Suppressor macrophage treated with lipopolysaccharide for 4 hours (primary cell): ENCODE measurements around the gene PHF2.
"Not testable (repeated sequence)": the region's sequence is repeated elsewhere in the genome, so short reads cannot be mapped to it uniquely, and the experiment has no call there.

ENCODE experiments used
- DNase-seq: peaks from one replicate; pipeline ENCODE4 v3.0.0-alpha.2; 2020

PHF2 gene

DNA sequence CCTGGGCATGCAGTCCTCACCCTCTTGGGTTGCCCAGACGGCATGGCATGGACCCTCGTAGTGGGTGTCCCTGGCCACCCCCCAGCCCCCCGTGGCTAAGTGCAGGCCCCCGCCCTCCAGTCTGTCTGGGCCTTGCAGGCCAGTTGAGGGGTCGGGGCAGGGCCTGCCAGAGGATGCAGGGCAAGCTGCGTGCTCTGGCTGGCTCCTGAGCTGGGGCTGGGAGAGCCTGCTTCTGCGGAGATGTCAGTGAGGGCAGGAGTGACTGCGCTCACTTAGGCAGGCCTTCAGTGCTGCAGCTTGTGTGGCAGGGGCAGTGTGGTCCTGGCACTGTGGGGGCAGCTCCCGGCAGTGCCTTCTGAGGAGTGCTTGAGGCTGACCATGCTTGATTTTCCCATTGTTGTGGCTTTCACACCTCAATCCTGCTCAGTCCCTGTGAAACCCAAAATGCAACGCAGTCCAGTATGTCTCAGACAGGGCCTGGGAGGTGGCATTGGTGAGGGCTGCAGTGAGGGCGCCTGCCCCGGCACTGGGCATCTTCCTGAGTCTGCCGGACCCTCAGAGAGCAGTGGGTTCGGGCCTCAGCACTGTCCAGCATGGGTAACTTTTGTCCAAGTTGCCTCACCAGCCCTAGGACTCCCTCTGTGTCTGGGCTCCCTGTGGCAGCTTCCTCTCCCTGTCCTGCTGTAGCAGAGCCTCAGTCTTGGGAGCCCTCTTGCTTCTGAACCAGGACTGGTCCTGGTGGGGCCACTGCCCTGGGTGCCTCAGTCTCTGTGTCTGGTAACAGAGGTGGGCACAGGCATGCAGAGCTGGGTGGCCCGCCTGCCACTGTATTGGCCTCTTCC lies 93.0 kb downstream of the PHF2 start:
- no peak for DNase-seq

GRCh38 chr9:93669958-93670207 lies 93.5 kb downstream of the PHF2 start:
- DNase-seq = no peak

- DNase-seq = peak; percentile 35
These were observed 94.0 kb downstream of the PHF2 start for GRCh38 chr9:93670208-93671019.

DNA sequence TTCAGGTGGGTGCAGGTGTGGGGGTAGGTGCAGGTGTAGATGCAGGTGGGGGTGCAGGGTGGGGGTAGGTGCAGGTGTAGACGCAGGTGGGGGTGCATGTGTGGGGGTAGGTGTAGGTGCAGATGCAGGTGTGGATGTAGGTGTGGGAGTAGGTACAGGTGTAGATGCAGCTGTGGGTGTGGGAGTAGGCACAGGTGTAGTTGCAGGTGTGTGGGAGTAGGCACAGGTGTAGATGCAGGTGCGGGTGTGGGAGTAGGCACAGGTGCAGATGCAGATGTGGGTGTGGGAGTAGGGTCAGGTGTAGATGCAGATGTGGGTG lies 94.6 kb downstream of the PHF2 start:
- no peak for DNase-seq

- DNase-seq = not testable (repeated sequence)
These were observed 96.1 kb downstream of the PHF2 start for GRCh38 chr9:93672330-93673020.

- DNase-seq = no peak
These were observed 96.8 kb downstream of the PHF2 start for GRCh38 chr9:93673021-93673838.

DNA sequence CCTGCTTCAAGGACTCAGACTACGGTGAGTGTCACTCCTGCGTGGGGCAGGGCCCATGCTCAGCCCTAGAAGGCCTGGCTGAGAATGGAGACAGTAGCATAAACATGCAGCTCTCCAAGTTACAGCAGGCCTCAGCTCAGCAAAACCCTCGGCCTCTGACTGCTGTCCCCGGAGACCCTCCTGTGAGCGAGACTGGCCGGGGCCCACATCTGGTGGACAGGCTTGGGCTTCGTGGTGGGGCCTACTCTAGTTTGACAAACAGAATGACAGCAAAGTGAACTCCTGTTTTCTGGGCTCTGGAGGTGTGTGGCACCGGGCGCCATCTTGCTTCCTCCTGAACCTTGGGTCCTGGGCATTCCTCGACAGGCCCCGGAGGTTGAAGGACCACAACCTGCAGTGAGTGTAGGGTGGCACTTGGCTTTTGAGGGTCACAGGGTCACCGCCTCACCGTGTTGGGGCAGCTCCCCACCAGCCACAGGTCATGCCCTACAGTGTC lies 97.5 kb downstream of the PHF2 start:
- no peak for DNase-seq

DNA sequence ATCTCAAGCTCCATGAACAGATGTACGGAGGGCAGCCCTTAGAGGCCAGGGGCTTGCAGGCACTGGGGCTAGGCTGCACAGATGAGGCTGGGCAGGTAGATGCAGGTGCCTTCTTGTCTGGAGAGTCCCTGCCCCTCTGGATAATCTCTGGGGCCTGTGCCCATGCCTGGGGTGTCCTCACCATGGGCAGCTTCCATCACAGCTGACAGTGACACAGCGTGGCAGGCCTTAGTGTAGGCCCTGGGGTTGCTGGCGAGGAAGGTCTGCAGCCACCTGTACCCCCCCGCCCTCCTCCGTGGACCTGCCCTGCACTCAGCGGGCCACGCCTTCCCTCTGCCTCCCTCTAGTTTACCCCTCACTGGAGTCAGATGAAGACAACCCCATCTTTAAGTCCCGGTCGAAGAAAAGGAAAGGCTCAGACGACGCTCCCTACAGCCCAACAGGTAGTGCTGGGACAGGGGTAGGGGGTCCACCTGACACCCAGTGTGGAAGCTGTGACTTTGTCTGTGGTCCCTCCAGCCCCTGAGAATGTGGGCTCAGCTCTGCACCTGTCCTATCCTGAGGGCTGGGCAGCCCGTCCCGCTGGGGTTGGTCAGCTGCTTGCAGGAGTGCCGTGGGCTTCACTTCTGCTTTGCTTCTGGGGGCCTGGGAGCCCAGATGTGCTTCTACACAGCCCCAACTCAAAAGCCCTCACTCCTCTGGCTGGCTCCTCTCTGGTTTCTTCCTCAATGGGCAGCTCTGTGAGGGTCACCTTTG lies 98.4 kb downstream of the PHF2 start:
- no peak for DNase-seq

DNA sequence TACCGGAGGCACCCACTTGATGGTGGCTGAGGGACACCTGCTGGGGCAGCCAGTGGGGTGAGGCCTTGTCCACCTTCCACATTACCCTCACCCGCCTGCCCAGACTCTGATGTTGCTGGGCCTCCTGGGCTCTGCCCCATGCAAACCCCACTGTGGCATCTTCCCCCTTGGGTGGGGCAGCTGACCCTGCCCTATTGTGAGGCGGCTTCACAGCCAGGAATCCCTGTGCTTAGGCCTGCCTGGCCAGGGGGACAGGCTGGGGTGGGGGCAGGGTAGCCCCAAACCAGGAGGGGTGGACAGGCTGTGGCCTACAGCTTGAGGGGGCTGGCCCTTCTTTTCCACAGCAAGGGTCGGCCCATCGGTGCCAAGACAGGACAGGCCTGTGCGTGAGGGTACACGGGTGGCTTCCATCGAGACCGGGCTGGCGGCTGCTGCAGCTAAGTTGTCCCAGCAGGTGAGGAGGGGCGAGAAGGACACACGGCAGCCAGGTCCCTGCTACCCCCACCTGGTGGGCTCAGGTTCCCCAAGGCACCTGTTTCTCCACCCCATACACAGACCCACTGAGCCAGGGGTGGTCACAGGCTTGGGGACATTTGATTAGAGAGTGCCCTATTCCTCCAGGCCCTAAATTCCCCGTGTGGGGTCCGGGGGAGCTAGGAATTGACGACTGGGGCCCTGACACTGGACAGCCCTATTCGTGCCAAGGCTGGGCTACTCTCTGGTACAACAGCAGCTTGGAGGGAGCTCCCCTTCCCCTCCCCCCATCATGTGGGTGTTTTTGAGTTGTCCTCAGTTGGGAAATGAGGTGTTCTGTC lies 99.2 kb downstream of the PHF2 start:
- DNase-seq = no peak

DNA sequence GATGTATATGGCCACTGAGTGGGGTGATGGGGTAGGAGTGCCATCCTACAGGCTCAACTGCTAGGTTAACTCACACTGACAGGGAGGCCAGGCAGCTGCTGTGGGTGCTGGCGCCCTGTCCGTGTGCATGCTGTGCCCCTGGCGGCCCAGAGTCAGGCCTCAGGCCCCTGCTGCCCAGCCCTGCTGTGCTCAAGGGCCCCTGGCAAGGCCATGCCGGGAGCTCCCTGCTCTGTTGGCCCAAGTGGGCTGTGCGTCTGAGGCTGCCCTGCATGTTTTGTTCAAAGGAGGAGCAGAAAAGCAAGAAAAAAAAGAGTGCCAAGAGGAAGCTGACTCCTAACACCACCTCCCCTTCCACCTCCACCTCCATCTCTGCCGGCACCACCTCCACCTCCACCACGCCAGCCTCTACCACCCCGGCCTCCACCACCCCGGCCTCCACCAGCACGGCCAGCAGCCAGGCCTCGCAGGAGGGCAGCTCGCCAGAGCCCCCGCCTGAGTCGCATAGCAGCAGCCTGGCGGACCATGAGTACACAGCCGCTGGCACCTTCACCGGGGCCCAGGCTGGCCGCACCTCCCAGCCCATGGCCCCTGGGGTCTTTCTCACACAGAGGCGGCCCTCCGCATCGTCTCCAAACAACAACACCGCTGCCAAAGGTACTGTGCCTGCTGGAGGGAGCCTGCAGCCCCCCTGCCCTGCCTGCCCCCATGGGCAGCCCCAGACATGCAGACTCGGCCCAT lies 100.1 kb downstream of the PHF2 start:
- no peak for DNase-seq

- no peak for DNase-seq
These were observed 100.7 kb downstream of the PHF2 start for GRCh38 chr9:93677048-93677571.

GRCh38 chr9:93677641-93678136 lies 101.3 kb downstream of the PHF2 start:
- DNase-seq = no peak

DNA sequence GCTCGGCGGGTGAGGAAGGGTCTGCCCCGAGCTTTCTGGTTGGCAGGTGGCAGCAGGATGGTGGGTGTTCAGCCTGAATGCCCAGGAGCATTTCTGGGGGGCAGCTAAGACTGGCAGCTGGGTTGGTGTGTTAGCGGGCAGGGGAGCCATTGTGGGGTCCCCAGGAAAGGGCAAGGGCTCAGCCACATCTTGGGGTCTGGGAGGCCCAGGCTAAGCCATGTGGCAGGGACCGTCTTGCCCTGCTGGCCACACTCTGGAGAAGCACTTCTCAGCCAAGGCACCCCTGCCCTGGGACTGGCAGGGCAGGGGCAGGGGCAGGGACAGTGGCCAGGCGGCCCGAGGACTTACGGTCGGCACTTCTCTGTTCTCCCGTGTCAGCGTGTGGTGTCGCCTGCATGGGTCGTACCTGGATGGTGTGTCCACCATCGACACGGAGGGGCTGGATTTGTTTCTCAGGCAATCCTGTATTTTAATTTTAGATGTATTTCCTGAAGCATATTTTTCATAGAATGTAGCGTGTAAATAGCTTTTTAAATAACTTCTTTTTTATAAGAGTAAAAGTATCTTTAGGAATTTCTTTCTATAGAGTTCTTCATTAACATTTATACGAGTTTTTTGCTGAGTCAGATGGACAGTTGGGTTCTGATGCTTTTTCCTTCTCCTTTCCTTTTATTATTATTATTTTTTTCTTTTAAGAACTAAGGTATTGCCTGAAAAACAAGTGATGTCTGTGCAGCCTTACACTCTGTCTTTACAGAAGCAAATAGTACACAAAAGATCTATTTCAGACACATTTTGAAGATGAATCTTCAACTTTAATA lies 102.0 kb downstream of the PHF2 start:
- no peak for DNase-seq

- DNase-seq = no peak
These were observed 103.4 kb downstream of the PHF2 start for GRCh38 chr9:93679536-93680442.

- no peak for DNase-seq
These were observed 104.3 kb downstream of the PHF2 start for GRCh38 chr9:93680443-93681268.

GRCh38 chr9:93681269-93682154 lies 105.1 kb downstream of the PHF2 start:
- no peak for DNase-seq
